BJ (cell line): Measurements from ENCODE around the gene OR3A2. TPM values are rescaled to one million over a fixed set of nuclear protein-coding genes. Genes with fewer than 3 reads are reported as not detected.

Experiments used
- CTCF ChIA-PET: fragments of 350-600 bp; formaldehyde crosslinking; extraction: SDS; loops from one replicate; lab custom pipeline; 2021; ENCODE audit warnings: antibody characterized with exemption, inconsistent platforms; lab: Yijun Ruan, JAX
- POLR2A ChIA-PET: fragments of 300-600 bp; sonication (Branson Sonifier 250); formaldehyde crosslinking; extraction: SDS; loops from one replicate; lab custom pipeline; 2021; ENCODE audit warnings: antibody characterized with exemption; lab: Charles Lee
- DNase-seq: peaks from one replicate; pipeline ENCODE4 v3.0.0-alpha.2; 2011; ENCODE audit warnings: low read depth
- H3K27me3 ChIP-seq: 2 replicates; pipeline ENCODE4 v1.6.0; 2011; ENCODE audit warnings: low read length; ENCODE audit not compliant: control insufficient read depth, insufficient read depth
- H3K36me3 ChIP-seq: 2 replicates; pipeline ENCODE4 v1.5.1; 2011; ENCODE audit warnings: low read length; ENCODE audit not compliant: control insufficient read depth, insufficient read depth
- H3K4me3 ChIP-seq: 2 replicates; pipeline ENCODE4 v1.5.1; 2011; ENCODE audit warnings: low read depth, mild to moderate bottlenecking, control low read depth, low read length
- CTCF ChIP-seq: IDR thresholded peaks from 2 replicates; pipeline ENCODE4 v1.5.1; 2011; ENCODE audit warnings: low read depth, mild to moderate bottlenecking, control low read depth, inconsistent platforms, low read length, moderate library complexity; ENCODE audit not compliant: insufficient read depth
- polyA plus RNA-seq: library from polyadenylated mRNA; depleted of rRNA; stranded (reverse); fragments of >200 nt; gene quantifications from 2 replicates; pipeline ENCODE4 v1.2.3, GENCODE V29; 2011

OR3A2 gene
- polyA plus RNA-seq, 1 experiment = not detected

GRCh38 chr17:3282901-3283300 is 103.2 kb downstream of the OR3A2 start:
- Histone ChIP-seq H3K4me3 (no peak overlapping the region), H3K36me3 (no peaks in the 10 kb centered on the region), H3K27me3 (no peaks in the 10 kb centered on the region)
- CTCF ChIA-PET = no interaction called here
- no peak for DNase-seq
- no peak for TF ChIP-seq CTCF
- POLR2A ChIA-PET = no interaction called here

DNA sequence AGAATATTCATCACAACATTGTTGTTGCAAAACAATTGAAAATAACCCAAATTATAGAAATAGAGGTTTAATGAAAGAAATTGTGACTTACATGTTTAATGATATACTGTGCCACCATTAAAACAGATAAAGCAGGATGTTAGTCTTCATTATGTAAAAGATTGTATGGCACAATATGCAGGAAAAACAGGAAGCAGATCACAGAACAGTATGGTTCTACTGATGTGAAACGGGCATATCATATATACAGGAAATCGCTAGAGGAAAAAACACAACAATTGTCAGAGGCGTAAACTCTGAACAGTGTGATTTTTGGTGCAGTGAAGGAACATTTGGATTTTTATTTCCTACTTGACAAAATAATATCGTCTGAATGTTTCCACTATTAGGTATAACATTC is 110.0 kb downstream of the OR3A2 start:
- Histone ChIP-seq H3K27me3 (no peaks in the 10 kb centered on the region), H3K4me3 (no peak overlapping the region), H3K36me3 (no peaks in the 10 kb centered on the region)
- ChIA-PET CTCF (no interaction called here), POLR2A (no interaction called here)
- no peak for TF ChIP-seq CTCF
- DNase-seq = no peak

DNA sequence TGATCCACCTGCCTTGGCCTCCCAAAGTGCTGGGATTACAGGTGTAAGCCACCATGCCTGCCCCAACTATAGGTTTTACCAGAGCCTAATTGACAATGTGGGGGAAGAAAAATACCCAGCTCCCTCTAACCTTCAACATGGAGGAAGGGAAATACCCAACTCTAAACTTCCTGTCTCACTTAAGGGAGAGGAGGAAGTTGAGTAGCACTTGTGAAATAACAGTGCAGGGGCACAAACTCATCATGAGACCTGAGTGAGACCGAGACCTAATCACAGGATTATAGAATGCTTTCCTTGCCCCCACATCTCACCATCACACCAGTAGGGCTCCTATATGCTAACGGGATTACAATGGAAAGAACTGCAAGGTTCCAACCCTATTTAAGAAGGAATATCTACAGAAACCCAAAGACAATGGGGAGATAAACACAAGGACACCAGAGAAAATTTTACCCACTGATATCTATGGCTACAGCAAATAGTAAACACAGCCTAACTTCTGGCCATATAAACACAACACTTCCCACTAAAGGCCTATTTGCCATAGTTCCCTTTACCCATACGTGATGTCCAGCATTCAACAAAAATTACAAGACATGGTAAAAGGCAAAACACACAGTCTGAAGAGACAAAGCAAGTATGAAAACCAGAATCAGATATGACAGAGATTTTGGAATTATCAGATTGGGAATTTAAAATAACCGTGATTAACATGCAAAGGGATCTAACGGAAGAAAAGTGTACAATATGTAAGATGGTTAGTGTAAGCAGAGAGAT is 114.8 kb downstream of the OR3A2 start:
- POLR2A ChIA-PET = no interaction called here
- CTCF ChIA-PET = no interaction called here
- no peaks in the 10 kb centered on the region for H3K36me3 ChIP-seq
- no peaks in the 10 kb centered on the region for H3K27me3 ChIP-seq
- H3K4me3 ChIP-seq = no peak overlapping the region
- TF ChIP-seq CTCF = no peak
- no peak for DNase-seq

GRCh38 chr17:3260600-3260999 is 125.5 kb downstream of the OR3A2 start:
- POLR2A ChIA-PET = no interaction called here

DNA sequence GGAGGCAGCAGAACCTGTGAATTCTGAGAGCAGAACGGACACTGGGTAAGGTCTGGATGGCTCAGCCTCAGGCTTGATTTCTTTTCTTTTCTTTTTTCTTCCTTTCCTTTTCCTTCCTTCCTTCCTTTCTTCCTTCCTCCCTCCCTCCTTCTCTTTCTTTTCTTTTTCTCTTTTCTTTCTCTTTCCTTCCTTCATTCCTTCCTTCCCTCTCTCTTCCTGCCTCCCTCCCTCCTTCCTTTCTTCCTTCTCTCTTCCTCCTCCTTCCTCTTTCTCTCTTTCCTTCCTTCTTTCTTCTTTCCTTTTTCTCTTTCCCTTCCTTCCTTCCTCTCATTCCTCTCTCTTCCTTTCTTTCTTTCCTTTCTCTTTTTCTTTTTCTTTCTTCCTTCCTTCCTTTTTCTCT is 125.9 kb downstream of the OR3A2 start:
- no peak for DNase-seq
- no peak for TF ChIP-seq CTCF
- Histone ChIP-seq H3K27me3 (no peaks in the 10 kb centered on the region), H3K4me3 (no peak overlapping the region), H3K36me3 (no peaks in the 10 kb centered on the region)
- ChIA-PET POLR2A (no interaction called here), CTCF (no interaction called here)

More at GRCh38 chr17:3260600-3260999, 125.5 kb downstream of the OR3A2 start:
- no peaks in the 10 kb centered on the region for H3K36me3 ChIP-seq
- no peak overlapping the region for H3K4me3 ChIP-seq
- no peak for DNase-seq
- TF ChIP-seq CTCF = no peak
- CTCF ChIA-PET = no interaction called here
- no peaks in the 10 kb centered on the region for H3K27me3 ChIP-seq
